Coronary artery (tissue), 2 donors: Measurements from ENCODE around the gene DIPK1B.
A peak's percentile ranks its signal among the peaks of the same experiment; 100 is the strongest.

Source experiments
- DNase-seq: peaks from one replicate; pipeline ENCODE4 v3.0.0-alpha.2; 2017; ENCODE audit warnings: low spot score
- H3K27ac ChIP-seq, 2 donors: fragments of 200-600 bp; sonication (generic); one replicate each; pipeline ENCODE4 v1.5.1; 2016 to 2019
- H3K4me3 ChIP-seq: fragments of 200-600 bp; sonication (generic); 2 replicates; pipeline ENCODE4 v1.5.1; 2016; ENCODE audit warnings: mild to moderate bottlenecking, moderate library complexity
- TF ChIP-seq, protein P1 (sequence below): fragments of 200-600 bp; sonication (generic); IDR thresholded peaks from one replicate; pipeline ENCODE4 v1.5.1; 2019; ENCODE audit warnings: antibody characterized with exemption

The DIPK1B gene

DNA sequence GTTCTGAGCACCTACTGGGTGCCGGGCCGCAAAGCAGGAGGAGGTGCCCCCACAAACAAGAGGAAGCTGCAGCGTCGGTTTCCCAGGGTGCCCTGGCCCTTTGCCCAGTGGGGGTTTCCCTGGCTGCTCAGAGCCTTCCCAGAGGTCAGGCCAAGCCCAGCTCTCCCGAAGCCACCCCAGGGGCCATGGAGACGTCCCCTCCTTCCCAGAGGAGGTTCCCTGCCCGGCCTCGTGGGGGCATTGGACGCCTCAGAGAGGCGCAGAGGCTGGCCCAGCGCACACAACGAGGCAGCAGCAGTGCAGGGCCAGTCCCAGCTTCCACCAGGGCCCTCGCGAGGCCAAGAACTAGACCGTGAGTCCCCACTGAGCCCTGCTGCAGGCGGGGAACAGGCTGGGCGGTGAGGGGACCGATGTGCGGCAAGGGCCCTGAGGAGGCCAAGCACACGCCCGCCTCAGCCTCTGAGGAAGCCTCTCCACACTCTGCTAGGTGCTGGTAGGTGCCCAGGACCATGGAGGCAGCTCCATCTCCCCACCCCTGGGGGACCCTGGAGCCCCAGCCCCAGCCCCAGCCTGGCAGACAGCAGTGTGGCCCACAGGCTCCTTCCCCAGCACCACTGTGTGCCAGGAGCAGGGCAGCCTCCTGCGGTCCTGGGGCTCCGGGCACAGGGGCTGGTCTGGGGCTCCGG, 7.0 kb downstream of the DIPK1B start:
- DNase-seq, result no peak
- no peak overlapping the region for H3K4me3 ChIP-seq
- H3K27ac ChIP-seq, result peak overlapping the region in 1 of 2 donors; percentile 20
- TF ChIP-seq, protein P1, sequence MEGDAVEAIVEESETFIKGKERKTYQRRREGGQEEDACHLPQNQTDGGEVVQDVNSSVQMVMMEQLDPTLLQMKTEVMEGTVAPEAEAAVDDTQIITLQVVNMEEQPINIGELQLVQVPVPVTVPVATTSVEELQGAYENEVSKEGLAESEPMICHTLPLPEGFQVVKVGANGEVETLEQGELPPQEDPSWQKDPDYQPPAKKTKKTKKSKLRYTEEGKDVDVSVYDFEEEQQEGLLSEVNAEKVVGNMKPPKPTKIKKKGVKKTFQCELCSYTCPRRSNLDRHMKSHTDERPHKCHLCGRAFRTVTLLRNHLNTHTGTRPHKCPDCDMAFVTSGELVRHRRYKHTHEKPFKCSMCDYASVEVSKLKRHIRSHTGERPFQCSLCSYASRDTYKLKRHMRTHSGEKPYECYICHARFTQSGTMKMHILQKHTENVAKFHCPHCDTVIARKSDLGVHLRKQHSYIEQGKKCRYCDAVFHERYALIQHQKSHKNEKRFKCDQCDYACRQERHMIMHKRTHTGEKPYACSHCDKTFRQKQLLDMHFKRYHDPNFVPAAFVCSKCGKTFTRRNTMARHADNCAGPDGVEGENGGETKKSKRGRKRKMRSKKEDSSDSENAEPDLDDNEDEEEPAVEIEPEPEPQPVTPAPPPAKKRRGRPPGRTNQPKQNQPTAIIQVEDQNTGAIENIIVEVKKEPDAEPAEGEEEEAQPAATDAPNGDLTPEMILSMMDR, result no peak

DNA sequence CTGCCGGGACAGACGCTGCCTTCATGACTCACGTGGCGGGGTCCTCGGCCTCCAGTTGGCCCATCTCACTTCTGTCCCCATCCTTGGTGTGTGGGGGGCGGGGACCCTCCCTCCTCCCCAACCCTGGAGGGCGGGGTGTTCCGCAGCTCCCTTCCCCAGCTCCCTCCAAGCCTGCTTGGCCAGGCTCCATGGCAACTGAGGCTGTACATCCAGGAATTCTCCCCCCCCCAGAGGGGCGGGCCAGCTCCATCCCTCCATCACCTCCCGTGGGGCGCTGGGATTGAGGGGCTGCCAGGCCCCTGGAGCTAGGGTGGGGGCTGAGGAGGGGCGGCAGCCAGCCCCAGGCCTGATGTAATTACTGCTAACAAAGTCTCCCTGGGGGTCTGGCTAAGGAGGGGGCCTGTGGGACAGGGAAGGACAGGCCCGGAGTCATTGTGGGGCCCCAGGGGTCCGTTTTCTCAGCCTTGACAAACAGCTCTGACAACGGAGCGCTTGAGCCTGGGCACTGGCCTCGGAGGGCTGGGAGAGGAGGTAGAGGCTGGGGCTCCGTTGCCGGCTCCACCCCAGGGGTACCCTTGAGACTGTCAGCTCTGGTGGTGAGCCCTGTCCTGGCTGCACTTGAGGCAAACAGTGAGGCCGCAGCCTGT, 8.0 kb downstream of the DIPK1B start:
- H3K4me3 ChIP-seq, result no peak overlapping the region
- TF ChIP-seq, protein P1, result no peak

DNA sequence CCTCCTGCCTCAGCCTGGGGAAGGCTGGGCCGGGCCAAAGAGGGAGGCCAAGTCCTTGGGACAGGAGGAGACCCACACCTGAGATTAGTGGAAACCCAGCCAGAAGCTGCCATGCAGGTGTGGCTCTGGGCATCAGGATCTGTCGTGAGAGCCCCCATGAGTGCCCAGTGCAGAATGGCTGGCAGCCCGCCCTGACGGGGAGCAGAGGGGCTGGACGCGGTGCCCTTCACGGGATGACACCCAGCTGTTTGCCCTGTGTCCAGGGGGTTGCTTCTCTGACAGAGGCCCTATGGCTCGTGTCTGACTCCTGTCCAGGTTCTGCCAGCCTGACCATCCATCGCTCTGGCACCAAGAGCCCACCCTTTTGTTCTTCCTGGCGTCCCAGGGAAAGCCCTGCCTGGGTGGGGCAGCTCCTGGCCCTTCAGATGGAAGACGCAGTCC, 8.5 kb downstream of the DIPK1B start:
- H3K27ac ChIP-seq, result peak overlapping the region in 1 of 2 donors; percentile 62
- no peak overlapping the region for H3K4me3 ChIP-seq
- TF ChIP-seq, protein P1, result no peak
- no peak for DNase-seq

More for the DNA sequence above, 8.0 kb downstream of the DIPK1B start:
- DNase-seq, result no peak
- peak overlapping the region in 1 of 2 donors; percentile 62 for H3K27ac ChIP-seq

DNA sequence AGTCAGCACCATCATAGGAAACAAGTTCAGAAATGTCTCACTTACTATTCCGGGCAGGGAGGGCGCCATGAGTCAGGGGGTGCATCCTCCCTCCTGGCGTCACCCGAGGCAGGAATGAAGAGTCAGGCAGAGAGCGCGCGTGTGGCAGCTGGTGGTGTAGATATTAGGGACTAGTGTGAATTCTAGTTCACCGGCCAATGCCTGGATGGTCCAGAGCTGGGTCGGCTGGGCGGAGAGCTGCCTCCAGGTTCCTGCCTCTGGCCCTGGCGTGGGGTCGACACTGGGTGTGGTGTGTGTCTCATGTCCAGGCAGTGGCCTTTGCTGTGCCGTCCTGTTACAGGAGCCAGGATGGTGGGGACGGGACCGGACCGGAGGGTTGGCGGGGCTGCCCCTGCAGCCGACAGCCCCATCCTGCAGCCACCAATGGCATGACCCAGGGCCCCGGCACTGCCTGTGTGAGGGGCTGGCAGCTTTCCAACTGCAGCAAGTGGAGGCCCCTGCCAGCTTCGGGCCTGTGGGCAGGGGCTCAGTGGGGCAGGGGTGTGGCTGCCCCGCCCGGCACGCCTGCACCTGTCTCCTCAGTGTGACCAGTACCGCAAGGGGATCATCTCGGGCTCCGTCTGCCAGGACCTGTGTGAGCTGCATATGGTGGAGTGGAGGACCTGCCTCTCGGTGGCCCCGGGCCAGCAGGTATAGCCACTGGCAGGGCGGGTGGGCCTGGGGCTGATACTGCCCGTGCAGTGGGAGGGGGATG, 9.1 kb downstream of the DIPK1B start:
- TF ChIP-seq, protein P1, result no peak
- Histone ChIP-seq H3K4me3 (no peak overlapping the region), H3K27ac (peak overlapping the region in 1 of 2 donors; percentile 62)
- no peak for DNase-seq

DNA sequence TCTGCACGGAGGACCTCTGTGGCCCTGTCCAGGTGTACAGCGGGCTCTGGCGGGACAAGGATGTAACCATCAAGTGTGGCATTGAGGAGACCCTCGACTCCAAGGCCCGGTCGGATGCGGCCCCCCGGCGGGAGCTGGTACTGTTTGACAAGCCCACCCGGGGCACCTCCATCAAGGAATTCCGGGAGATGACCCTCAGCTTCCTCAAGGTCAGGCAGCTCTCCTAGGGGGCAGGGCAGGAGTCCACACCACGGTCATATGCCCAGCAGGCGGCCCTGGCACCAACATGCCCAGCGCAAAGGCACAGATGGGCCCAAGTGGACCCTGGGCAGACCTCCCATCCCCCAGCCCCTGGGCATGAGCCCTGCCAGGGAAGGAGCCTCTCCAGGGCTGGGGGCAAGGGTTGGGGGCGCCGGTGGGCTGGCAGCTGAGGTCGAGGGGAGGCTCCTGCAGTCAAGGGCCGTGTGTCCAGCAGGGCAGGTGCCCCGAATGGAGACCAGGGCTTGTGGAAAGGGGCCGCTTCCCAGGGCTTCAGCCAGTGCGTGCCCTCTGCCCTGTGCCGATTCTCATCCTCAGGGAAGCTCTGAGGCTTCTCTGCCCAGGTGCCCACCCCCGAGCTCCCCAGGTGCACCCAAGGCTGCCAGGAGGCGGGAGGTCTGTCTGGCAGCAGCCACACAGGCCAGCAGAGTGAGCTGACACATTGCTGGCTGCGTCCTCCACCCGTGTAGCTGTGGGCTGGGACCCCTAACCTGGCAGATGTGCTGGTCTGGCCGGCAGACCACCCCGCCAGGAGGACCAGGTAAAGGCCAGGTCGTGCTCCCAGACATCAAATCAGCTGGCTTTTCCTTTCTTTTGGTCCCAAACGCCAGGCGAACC, 10.0 kb downstream of the DIPK1B start:
- TF ChIP-seq, protein P1, result no peak
- Histone ChIP-seq H3K27ac (no peak overlapping the region), H3K4me3 (no peak overlapping the region)
- DNase-seq, result no peak

DNA sequence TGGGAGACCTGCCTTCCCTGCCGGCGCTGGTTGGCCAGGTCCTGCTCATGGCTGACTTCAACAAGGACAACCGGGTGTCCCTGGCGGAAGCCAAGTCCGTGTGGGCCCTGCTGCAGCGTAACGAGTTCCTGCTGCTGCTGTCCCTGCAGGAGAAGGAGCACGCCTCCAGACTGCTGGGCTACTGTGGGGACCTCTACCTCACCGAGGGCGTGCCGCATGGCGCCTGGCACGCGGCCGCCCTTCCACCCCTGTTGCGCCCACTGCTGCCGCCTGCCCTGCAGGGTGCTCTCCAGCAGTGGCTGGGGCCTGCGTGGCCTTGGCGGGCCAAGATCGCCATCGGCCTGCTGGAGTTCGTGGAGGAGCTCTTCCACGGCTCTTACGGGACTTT, 10.6 kb downstream of the DIPK1B start:
- TF ChIP-seq, protein P1, result no peak
- no peak overlapping the region for H3K27ac ChIP-seq
- DNase-seq, result no peak
- H3K4me3 ChIP-seq, result no peak overlapping the region
